GM23248 (cell line): ENCODE measurements around the gene CPPED1. TPM values are rescaled to one million over a fixed set of nuclear protein-coding genes. Genes with fewer than 3 reads are reported as not detected.
A peak's percentile ranks its signal among the peaks of the same experiment; 100 is the strongest.

Source experiments
- DNase-seq: peaks from one replicate; pipeline ENCODE4 v3.0.0-alpha.2; 2015
- H2AFZ ChIP-seq: fragments of 200-600 bp; sonication (generic); 2 replicates; pipeline ENCODE4 v1.6.1; 2016; ENCODE audit warnings: antibody characterized with exemption
- H3F3A ChIP-seq: fragments of 200-600 bp; sonication (generic); 2 replicates; pipeline ENCODE4 v1.6.1; 2016; ENCODE audit warnings: mild to moderate bottlenecking, antibody characterized with exemption, mixed run types; ENCODE audit not compliant: insufficient read depth
- H3K27ac ChIP-seq: fragments of 200-600 bp; sonication (generic); 2 replicates; pipeline ENCODE4 v1.5.1; 2016; ENCODE audit warnings: mild to moderate bottlenecking
- H3K27me3 ChIP-seq: fragments of 200-600 bp; sonication (generic); replicated peaks from 2 replicates; pipeline ENCODE4 v1.6.1; 2016; ENCODE audit warnings: mild to moderate bottlenecking; ENCODE audit not compliant: insufficient read depth
- H3K36me3 ChIP-seq: fragments of 200-600 bp; sonication (generic); 2 replicates; pipeline ENCODE4 v1.6.1; 2016; ENCODE audit warnings: low read depth, mild to moderate bottlenecking
- H3K4me1 ChIP-seq: fragments of 200-600 bp; sonication (generic); 2 replicates; pipeline ENCODE4 v1.6.1; 2016; ENCODE audit warnings: mild to moderate bottlenecking; ENCODE audit not compliant: insufficient read depth
- H3K4me2 ChIP-seq: fragments of 200-600 bp; sonication (generic); one replicate; pipeline ENCODE4 v1.6.1; 2016; ENCODE audit warnings: mild to moderate bottlenecking; ENCODE audit not compliant: unreplicated experiment
- H3K4me3 ChIP-seq: fragments of 200-600 bp; sonication (generic); 2 replicates; pipeline ENCODE4 v1.5.1; 2016; ENCODE audit warnings: mild to moderate bottlenecking
- H3K79me2 ChIP-seq: fragments of 200-600 bp; sonication (generic); 2 replicates; pipeline ENCODE4 v1.6.1; 2016; ENCODE audit warnings: mild to moderate bottlenecking; ENCODE audit not compliant: insufficient read depth
- H3K9ac ChIP-seq: fragments of 200-600 bp; sonication (generic); 2 replicates; pipeline ENCODE4 v1.6.1; 2016; ENCODE audit warnings: mild to moderate bottlenecking
- H3K9me2 ChIP-seq: fragments of 200-600 bp; sonication (generic); 2 replicates; pipeline ENCODE4 v1.6.1; 2016; ENCODE audit warnings: mixed run types, mild to moderate bottlenecking, moderate library complexity; ENCODE audit not compliant: insufficient read depth
- H3K9me3 ChIP-seq: fragments of 200-600 bp; sonication (generic); one replicate; pipeline ENCODE4 v1.6.1; 2017; ENCODE audit warnings: low read depth
- H4K20me1 ChIP-seq: fragments of 200-600 bp; sonication (generic); 2 replicates; pipeline ENCODE4 v1.6.0; 2016; ENCODE audit not compliant: insufficient read depth
- EZH2 ChIP-seq: fragments of 200-600 bp; sonication (generic); IDR thresholded peaks from 2 replicates; pipeline ENCODE4 v1.6.1; 2018; ENCODE audit warnings: antibody characterized with exemption, mild to moderate bottlenecking; ENCODE audit not compliant: insufficient read depth, poor library complexity, severe bottlenecking
- EZH2phosphoT487 ChIP-seq: fragments of 200-600 bp; sonication (generic); IDR thresholded peaks from 2 replicates; pipeline ENCODE4 v1.6.1; 2018; ENCODE audit warnings: antibody characterized with exemption, moderate library complexity, mild to moderate bottlenecking, low read depth; ENCODE audit not compliant: insufficient read depth
- WGBS, 2 experiments: methylation state at CpG; one replicate each; pipeline ENCODE4 v1.1.6; 2015 to 2017; ENCODE audit warnings: low lambda C conversion rate in 2 of 2, low coverage in 1 of 2; ENCODE audit errors: missing lambda C conversion rate in 2 of 2; 5-methylcytosine and 5-hydroxymethylcytosine counted together
- in situ Hi-C: fragments of 300-500 bp; cut with MboI; formaldehyde crosslinking; loops from 2 replicates; pipeline ENCODE4 v1.15.0; 2020
- polyA plus RNA-seq: library from polyadenylated mRNA; unstranded; fragments of >200 nt; fragmentation: Nextera tagmentation; extraction: Ambion mirVana; gene quantifications from 2 replicates; pipeline ENCODE4 v1.2.1, GENCODE V29; 2016
- total RNA-seq: library from RNA; depleted of rRNA; stranded (reverse); fragments of >200 nt; shearing (Covaris generic); gene quantifications from 2 replicates; pipeline ENCODE4 v1.2.3, GENCODE V29; 2014

CPPED1 gene
- total and polyA plus RNA-seq, 2 experiments from 2014 or later: 11.7 to 39.1 TPM

DNA sequence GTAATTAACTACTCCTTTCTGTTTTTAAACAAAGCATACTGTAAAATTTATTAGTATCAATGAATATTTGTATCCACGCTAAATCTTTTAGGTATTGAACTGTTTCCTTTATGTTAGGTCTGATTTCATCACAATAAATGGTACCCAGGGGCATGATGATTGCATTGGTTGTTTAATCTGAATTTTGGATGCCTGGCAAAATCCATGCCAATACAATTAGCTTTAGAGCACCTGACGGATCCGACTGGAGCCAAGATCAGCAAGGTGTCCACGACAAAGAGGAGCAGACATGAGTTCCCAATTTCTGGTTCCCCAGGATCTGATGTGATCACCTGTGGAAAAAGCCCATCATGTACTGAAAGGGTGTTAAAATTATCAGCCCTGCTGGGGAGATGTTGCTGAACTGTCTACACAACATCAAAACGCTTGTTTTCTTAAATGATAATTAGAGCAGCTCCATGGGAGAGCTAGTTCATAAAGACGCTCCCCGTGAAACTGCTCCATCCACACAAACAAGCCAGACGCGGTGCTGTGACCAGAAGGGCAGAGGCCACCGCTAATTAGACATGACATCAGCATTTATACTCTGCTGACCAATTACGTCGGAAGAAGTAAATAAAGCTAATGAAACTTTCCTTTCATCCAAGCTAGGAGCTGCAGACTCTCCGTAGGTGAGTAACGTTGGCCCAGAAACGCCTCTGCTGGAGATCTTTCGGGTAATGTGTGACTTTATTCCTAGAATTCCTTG is 151.7 kb downstream of the CPPED1 start:
- no peaks in the 10 kb centered on the region for H4K20me1 ChIP-seq
- no peak for TF ChIP-seq EZH2
- TF ChIP-seq EZH2phosphoT487: no peak
- H3K4me1 ChIP-seq: no peaks in the 10 kb centered on the region
- H3K9ac ChIP-seq: no peak overlapping the region
- no peak for DNase-seq
- H3K27ac ChIP-seq: no peak overlapping the region
- H3F3A ChIP-seq: no peaks in the 10 kb centered on the region
- no peaks in the 10 kb centered on the region for H3K36me3 ChIP-seq
- H2AFZ ChIP-seq: no peak overlapping the region
- H3K4me2 ChIP-seq: no peak overlapping the region
- H3K9me2 ChIP-seq: no peaks in the 10 kb centered on the region
- no peaks in the 10 kb centered on the region for H3K9me3 ChIP-seq
- H3K4me3 ChIP-seq: no peak overlapping the region
- H3K27me3 ChIP-seq: no peaks in the 10 kb centered on the region
- no peaks in the 10 kb centered on the region for H3K79me2 ChIP-seq
- in situ Hi-C loops: no loop called here
- WGBS, 2 experiments: 45 to 50% methylated on average over 16 of the region's 16 CpGs

GRCh38 chr16:12649356-12649755 is 154.3 kb downstream of the CPPED1 start:
- Histone ChIP-seq H3K4me3 (no peak overlapping the region), H3K4me2 (no peak overlapping the region), H3K9me2 (no peaks in the 10 kb centered on the region), H3K27me3 (no peaks in the 10 kb centered on the region), H3K79me2 (no peaks in the 10 kb centered on the region), H2AFZ (no peak overlapping the region), H3K27ac (no peak overlapping the region), H3F3A (no peaks in the 10 kb centered on the region), H3K9ac (no peak overlapping the region), H3K9me3 (no peaks in the 10 kb centered on the region), H3K4me1 (peaks cover 7% of the 10 kb centered on the region; the same call in 1 of the 2 replicates), H3K36me3 (no peaks in the 10 kb centered on the region), H4K20me1 (no peaks in the 10 kb centered on the region)
- 83 to 88% methylated on average over 2 of the region's 2 CpGs for WGBS, 2 experiments
- in situ Hi-C loops: no loop called here
- DNase-seq: no peak
- TF ChIP-seq EZH2phosphoT487: no peak
- no peak for TF ChIP-seq EZH2

DNA sequence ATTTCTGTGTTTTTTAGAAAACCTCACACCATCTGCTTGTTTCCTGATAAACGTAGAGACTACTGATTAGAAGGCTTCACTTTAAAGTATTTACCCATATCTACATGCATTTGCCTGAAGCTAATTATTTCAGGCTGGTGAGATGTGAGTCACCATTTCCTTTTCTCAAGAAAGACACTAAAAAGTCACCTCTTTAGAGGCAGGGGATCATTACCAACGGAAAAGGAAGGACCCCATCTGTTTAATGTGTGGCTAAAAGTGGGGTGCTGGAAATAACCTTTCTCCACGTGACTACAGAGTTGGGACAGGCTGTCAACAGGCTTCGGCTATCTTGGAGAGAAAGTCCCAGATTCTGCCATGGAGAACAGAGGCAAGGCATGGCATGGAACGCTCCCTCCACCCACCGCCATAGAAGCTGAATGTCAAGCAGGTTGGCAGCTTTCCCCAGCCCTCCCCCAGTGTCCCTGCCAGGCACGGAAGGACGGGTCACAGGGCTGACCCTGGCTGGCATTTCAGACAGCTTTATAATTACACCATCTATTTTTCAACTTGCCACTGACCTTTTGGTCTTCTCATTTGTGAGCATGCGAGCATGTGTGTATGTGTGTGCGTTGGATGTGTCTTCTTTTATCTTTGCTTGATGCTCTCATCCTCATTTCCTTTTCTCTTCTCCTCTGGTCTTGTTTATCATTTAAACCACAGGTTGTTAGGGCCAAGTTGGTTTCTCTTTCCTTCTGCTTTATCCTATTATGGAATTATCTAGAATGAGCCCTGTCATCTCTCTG is 157.0 kb downstream of the CPPED1 start:
- peak; percentile 38 for DNase-seq
- H3K4me2 ChIP-seq: no peak overlapping the region
- in situ Hi-C loops: no loop called here

GRCh38 chr16:12646098-12646489 is 157.6 kb downstream of the CPPED1 start:
- no peaks in the 10 kb centered on the region for H3K36me3 ChIP-seq
- H3K27ac ChIP-seq: no peak overlapping the region
- WGBS, 2 experiments: 37 to 42% methylated on average over 4 of the region's 4 CpGs
- no peak overlapping the region for H3K9ac ChIP-seq
- no peak overlapping the region for H2AFZ ChIP-seq
- TF ChIP-seq EZH2phosphoT487 (no peak), EZH2 (no peak)
- H3K4me3 ChIP-seq: no peak overlapping the region
- no peaks in the 10 kb centered on the region for H3F3A ChIP-seq
- H3K27me3 ChIP-seq: no peaks in the 10 kb centered on the region
- peaks cover 7% of the 10 kb centered on the region; the same call in 1 of the 2 replicates for H3K4me1 ChIP-seq
- no peaks in the 10 kb centered on the region for H4K20me1 ChIP-seq
- DNase-seq: no peak
- in situ Hi-C loops: no loop called here
- H3K79me2 ChIP-seq: no peaks in the 10 kb centered on the region
- H3K9me2 ChIP-seq: no peaks in the 10 kb centered on the region
- no peaks in the 10 kb centered on the region for H3K9me3 ChIP-seq
- H3K4me2 ChIP-seq: no peak overlapping the region

More for the DNA sequence above, 157.0 kb downstream of the CPPED1 start:
- no peaks in the 10 kb centered on the region for H3K27me3 ChIP-seq
- H3K9ac ChIP-seq: no peak overlapping the region
- no peaks in the 10 kb centered on the region for H4K20me1 ChIP-seq
- H3F3A ChIP-seq: no peaks in the 10 kb centered on the region
- no peaks in the 10 kb centered on the region for H3K9me3 ChIP-seq
- no peak overlapping the region for H2AFZ ChIP-seq
- H3K9me2 ChIP-seq: no peaks in the 10 kb centered on the region
- WGBS, 2 experiments: 52 to 60% methylated on average over 9 to 10 of the region's 10 CpGs
- TF ChIP-seq EZH2phosphoT487 (no peak), EZH2 (no peak)
- no peak overlapping the region for H3K4me3 ChIP-seq
- H3K79me2 ChIP-seq: no peaks in the 10 kb centered on the region
- H3K27ac ChIP-seq: no peak overlapping the region
- peaks cover 7% of the 10 kb centered on the region; the same call in 1 of the 2 replicates for H3K4me1 ChIP-seq
- no peaks in the 10 kb centered on the region for H3K36me3 ChIP-seq
